Measurements from ENCODE around the gene MRPL42.

DNA sequence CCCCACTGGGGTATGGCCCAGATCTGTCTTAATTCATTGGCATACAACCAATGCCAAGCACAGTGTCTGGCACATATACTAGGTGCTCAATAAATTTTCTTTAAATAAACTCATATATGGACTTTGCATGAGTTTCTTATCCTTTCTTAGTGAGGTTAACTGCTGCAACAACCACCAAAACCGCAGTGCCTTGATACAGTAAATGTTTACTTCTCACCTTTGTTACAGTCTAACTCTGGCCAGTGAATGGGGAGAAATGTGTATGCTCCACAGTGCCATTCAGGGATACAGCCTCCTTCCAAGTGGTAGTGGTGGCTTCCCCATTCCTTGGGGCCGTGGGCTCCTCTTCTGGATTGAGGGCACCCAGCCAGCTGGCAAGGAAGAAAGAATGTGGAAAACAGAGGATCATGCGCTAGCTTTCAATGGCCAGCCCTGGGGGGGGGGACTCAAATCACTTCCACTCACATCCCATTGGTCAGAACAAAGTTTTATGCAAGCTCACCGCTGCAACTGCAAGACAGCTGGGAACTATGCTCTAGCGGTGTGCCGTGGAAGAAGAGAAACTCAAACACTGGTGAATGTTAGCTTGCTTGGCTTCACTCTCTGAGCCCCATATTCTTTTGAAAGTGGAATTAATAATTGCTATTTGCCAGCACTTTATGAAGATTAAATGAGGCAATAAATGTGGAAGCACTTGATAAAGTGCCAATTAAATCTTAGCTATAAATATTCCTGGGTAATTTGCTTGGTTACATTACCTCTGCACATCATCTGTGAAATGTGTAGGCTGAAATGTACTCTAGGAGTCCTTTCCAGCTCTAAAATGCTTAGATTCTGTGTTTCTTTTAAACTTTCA, 54.1 kb downstream of the MRPL42 start:
- TF ChIP-seq CTCF (conservative IDR thresholded peaks at IDR 0.05) (no peak), ZFX (IDR thresholded peaks at IDR 0.05) (no peak)
